Skeletal muscle satellite cell (primary cell): ENCODE measurements around the gene CD8B2.
"Not testable (repeated sequence)": the region's sequence is repeated elsewhere in the genome, so short reads cannot be mapped to it uniquely, and the experiment has no call there.

Source experiments
- H3K27me3 ChIP-seq: 2 replicates; pipeline ENCODE4 v1.7.0; 2013; ENCODE audit warnings: low read length; ENCODE audit not compliant: control insufficient read depth, insufficient read depth
- H3K36me3 ChIP-seq: 2 replicates; pipeline ENCODE4 v1.7.0; 2013; ENCODE audit warnings: mild to moderate bottlenecking, control low read depth, low read length; ENCODE audit not compliant: insufficient read depth
- H3K4me1 ChIP-seq: 2 replicates; pipeline ENCODE4 v1.7.0; 2013; ENCODE audit warnings: low read length; ENCODE audit not compliant: control insufficient read depth, insufficient read depth
- H3K4me2 ChIP-seq: 2 replicates; pipeline ENCODE4 v1.7.0; 2013; ENCODE audit warnings: mild to moderate bottlenecking, low read length
- H3K4me3 ChIP-seq: 2 replicates; pipeline ENCODE4 v1.7.0; 2013; ENCODE audit warnings: low read length
- H3K9ac ChIP-seq: 2 replicates; pipeline ENCODE4 v1.7.0; 2013; ENCODE audit warnings: mild to moderate bottlenecking, low read depth, low read length, moderate library complexity
- H3K9me3 ChIP-seq: replicated peaks from 2 replicates; pipeline ENCODE4 v1.7.0; 2013; ENCODE audit warnings: mild to moderate bottlenecking, control low read depth, low read length

The CD8B2 gene

GRCh38 chr2:106554411-106554810, 67.2 kb downstream of the CD8B2 start:
- H3K4me1 ChIP-seq: no peaks in the 10 kb centered on the region
- H3K4me2 ChIP-seq: no peak overlapping the region
- peaks cover 14% of the 10 kb centered on the region for H3K27me3 ChIP-seq
- no peaks in the 10 kb centered on the region for H3K36me3 ChIP-seq
- no peaks in the 10 kb centered on the region for H3K9me3 ChIP-seq
- no peak overlapping the region for H3K4me3 ChIP-seq
- no peak overlapping the region for H3K9ac ChIP-seq

DNA sequence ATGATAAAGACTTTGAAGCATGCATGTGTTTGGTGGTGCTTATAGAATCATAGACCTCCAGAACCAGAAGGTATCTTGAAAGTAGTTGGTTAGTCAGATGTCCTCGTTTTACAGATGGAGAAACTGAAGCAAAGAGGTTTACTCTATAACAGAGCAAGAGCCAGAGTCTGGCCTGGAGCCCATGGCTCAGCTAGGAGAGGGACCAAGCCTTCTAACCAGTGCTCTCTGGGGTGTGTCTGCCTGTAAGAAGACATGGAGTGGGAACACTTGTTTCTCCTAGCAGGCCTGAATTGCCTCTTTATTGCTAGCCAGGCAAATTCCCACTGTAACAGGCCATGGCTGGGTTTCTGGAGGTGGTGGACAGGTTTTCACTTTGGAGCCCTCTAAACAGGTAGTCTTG, 67.9 kb downstream of the CD8B2 start:
- Histone ChIP-seq H3K36me3 (no peaks in the 10 kb centered on the region), H3K9me3 (no peaks in the 10 kb centered on the region), H3K4me2 (no peak overlapping the region), H3K9ac (no peak overlapping the region), H3K4me3 (no peak overlapping the region), H3K27me3 (peaks cover 14% of the 10 kb centered on the region), H3K4me1 (no peaks in the 10 kb centered on the region)

- not testable (repeated sequence) for H3K9ac ChIP-seq, H3K36me3 ChIP-seq
These were observed 72.6 kb downstream of the CD8B2 start for GRCh38 chr2:106559786-106560185.

GRCh38 chr2:106560773-106561172, 73.6 kb downstream of the CD8B2 start:
- Histone ChIP-seq H3K4me3 (no peak overlapping the region), H3K9me3 (no peaks in the 10 kb centered on the region), H3K9ac (no peak overlapping the region), H3K27me3 (peaks cover 5% of the 10 kb centered on the region), H3K36me3 (no peaks in the 10 kb centered on the region), H3K4me2 (no peak overlapping the region), H3K4me1 (no peaks in the 10 kb centered on the region)

More at GRCh38 chr2:106559786-106560185, 72.6 kb downstream of the CD8B2 start:
- peaks cover 11% of the 10 kb centered on the region for H3K27me3 ChIP-seq
- H3K4me3 ChIP-seq, H3K4me1 ChIP-seq, H3K4me2 ChIP-seq, H3K9me3 ChIP-seq: not testable (repeated sequence)

DNA sequence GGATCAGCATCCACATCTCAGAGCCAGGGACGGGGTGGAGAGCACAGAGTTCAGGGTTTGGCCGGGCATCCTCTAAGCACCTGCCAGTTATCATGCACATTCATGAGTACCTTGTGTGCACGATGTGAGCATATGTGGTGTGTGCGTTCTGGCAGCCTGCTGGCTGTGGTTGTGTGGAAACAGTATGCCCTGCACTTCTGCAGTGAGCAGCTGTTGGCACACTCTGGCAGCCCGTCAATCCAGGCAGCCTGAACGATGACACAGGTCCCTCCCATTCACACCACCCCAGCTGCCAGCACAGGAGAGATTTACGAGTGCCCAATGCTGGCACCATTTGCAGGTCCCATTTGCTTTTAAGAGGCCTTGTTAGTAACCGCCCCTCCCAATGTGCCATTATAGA, 74.2 kb downstream of the CD8B2 start:
- no peaks in the 10 kb centered on the region for H3K36me3 ChIP-seq
- H3K9ac ChIP-seq: no peak overlapping the region
- no peaks in the 10 kb centered on the region for H3K4me1 ChIP-seq
- H3K4me2 ChIP-seq: no peak overlapping the region
- H3K4me3 ChIP-seq: no peak overlapping the region
- H3K27me3 ChIP-seq: peaks cover 5% of the 10 kb centered on the region
- no peaks in the 10 kb centered on the region for H3K9me3 ChIP-seq

DNA sequence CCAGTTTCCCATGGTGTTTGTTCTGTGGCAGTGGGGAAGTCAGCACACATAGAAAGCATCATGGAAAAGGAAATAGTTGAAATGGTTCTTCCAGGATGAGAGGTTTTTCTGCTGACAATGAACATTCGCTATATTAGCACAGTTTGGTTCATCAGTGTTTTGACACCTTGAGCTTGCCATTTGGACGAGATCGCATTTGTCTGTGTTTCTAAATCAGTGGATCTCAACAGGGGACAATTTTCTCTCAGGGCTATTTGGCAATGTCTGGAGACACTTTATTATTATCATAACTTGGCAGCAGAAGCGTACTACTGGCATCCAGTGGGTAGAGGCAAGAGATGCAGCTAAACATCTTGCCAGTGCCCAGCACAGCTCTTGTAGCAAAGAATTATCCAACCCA, 74.6 kb downstream of the CD8B2 start:
- Histone ChIP-seq H3K36me3 (no peaks in the 10 kb centered on the region), H3K27me3 (peaks cover 5% of the 10 kb centered on the region), H3K4me1 (no peaks in the 10 kb centered on the region), H3K4me3 (no peak overlapping the region), H3K4me2 (no peak overlapping the region), H3K9ac (no peak overlapping the region), H3K9me3 (no peaks in the 10 kb centered on the region)

- Histone ChIP-seq H3K4me1 (no peaks in the 10 kb centered on the region), H3K9ac (no peak overlapping the region), H3K36me3 (no peaks in the 10 kb centered on the region), H3K4me3 (no peak overlapping the region), H3K9me3 (no peaks in the 10 kb centered on the region), H3K4me2 (no peak overlapping the region), H3K27me3 (peaks cover 5% of the 10 kb centered on the region)
These were observed 75.4 kb downstream of the CD8B2 start for GRCh38 chr2:106562268-106563186.

- Histone ChIP-seq H3K27me3 (peaks cover 10% of the 10 kb centered on the region), H3K36me3 (no peaks in the 10 kb centered on the region), H3K9ac (no peak overlapping the region), H3K4me1 (no peaks in the 10 kb centered on the region), H3K4me3 (no peak overlapping the region), H3K9me3 (no peaks in the 10 kb centered on the region), H3K4me2 (no peak overlapping the region)
These were observed 76.0 kb downstream of the CD8B2 start for GRCh38 chr2:106563195-106563594.

- Histone ChIP-seq H3K4me2 (no peak overlapping the region), H3K4me1 (no peaks in the 10 kb centered on the region), H3K36me3 (no peaks in the 10 kb centered on the region), H3K27me3 (peaks cover 10% of the 10 kb centered on the region), H3K9ac (no peak overlapping the region), H3K4me3 (no peak overlapping the region), H3K9me3 (no peaks in the 10 kb centered on the region)
These were observed 78.4 kb downstream of the CD8B2 start for GRCh38 chr2:106565599-106565998.

DNA sequence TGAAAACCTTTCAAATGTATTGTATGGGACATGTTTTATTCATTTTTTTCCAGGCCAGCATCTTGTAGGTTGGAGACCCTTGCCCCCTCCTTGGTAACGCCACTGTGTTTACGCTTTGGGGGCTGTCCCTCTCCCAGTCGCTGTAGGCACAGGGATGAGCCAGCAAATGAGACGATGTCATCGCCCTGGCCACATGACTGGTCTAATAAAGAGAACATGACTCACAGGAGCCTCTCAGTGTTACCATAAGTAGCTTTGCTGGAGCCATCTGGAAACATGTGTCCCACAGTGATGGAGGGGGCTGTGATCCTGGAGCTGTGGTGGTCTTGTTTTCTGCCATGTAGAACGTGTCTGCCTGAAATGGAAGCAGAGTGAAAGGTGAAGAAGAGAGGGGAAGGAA, 78.9 kb downstream of the CD8B2 start:
- no peaks in the 10 kb centered on the region for H3K9me3 ChIP-seq
- H3K4me2 ChIP-seq: no peak overlapping the region
- no peaks in the 10 kb centered on the region for H3K36me3 ChIP-seq
- H3K4me3 ChIP-seq: no peak overlapping the region
- H3K27me3 ChIP-seq: peaks cover 9% of the 10 kb centered on the region
- H3K4me1 ChIP-seq: no peaks in the 10 kb centered on the region
- no peak overlapping the region for H3K9ac ChIP-seq

GRCh38 chr2:106566484-106566883, 79.3 kb downstream of the CD8B2 start:
- H3K9me3 ChIP-seq, H3K4me2 ChIP-seq, H3K9ac ChIP-seq, H3K27me3 ChIP-seq, H3K4me3 ChIP-seq, H3K4me1 ChIP-seq, H3K36me3 ChIP-seq: not testable (repeated sequence)

GRCh38 chr2:106570316-106570715, 83.2 kb downstream of the CD8B2 start:
- Histone ChIP-seq H3K9me3 (no peaks in the 10 kb centered on the region), H3K36me3 (no peaks in the 10 kb centered on the region), H3K4me1 (no peaks in the 10 kb centered on the region), H3K4me3 (no peak overlapping the region), H3K9ac (no peak overlapping the region), H3K4me2 (no peak overlapping the region), H3K27me3 (peaks cover 9% of the 10 kb centered on the region)
